NCI-H146 treated with DMSO at 0.1 percent for 48 hours (cell line): ENCODE measurements around the gene ACKR3.

Source experiments
- DNase-seq: peaks from one replicate; lab custom pipeline; 2025; ENCODE audit not compliant: unreplicated experiment; lab: John Stamatoyannopoulos, UW

The ACKR3 gene

GRCh38 chr2:236569573-236569973 is at the start of gene ACKR3:
TSS of gene ACKR3 (plus strand) at chr2:236569825. CDS start at chr2:236580466, 10,641 bp downstream.
- DNase-seq, result no peak

GRCh38 chr2:236521556-236521955 is 48.1 kb upstream of the ACKR3 start:
- DNase-seq, result no peak

- DNase-seq, result no peak
Observed at GRCh38 chr2:236523249-236523648, 46.4 kb upstream of the ACKR3 start.

GRCh38 chr2:236525411-236525997 is 44.1 kb upstream of the ACKR3 start:
- no peak for DNase-seq

- no peak for DNase-seq
Observed at GRCh38 chr2:236526455-236527158, 43.0 kb upstream of the ACKR3 start.

- DNase-seq, result no peak
Observed at GRCh38 chr2:236527159-236527630, 42.4 kb upstream of the ACKR3 start.

GRCh38 chr2:236529606-236530005 is 40.0 kb upstream of the ACKR3 start:
- no peak for DNase-seq

GRCh38 chr2:236530512-236530911 is 39.1 kb upstream of the ACKR3 start:
- no peak for DNase-seq

- DNase-seq, result no peak
Observed at GRCh38 chr2:236531195-236531594, 38.4 kb upstream of the ACKR3 start.

GRCh38 chr2:236531996-236532395 is 37.6 kb upstream of the ACKR3 start:
- no peak for DNase-seq

- no peak for DNase-seq
Observed at GRCh38 chr2:236533343-236533742, 36.3 kb upstream of the ACKR3 start.

- no peak for DNase-seq
Observed at GRCh38 chr2:236535024-236535423, 34.6 kb upstream of the ACKR3 start.

GRCh38 chr2:236536727-236537398 is 32.8 kb upstream of the ACKR3 start:
- DNase-seq, result no peak

- DNase-seq, result no peak
Observed at GRCh38 chr2:236538242-236538641, 31.4 kb upstream of the ACKR3 start.

- DNase-seq, result no peak
Observed at GRCh38 chr2:236541008-236541562, 28.5 kb upstream of the ACKR3 start.

GRCh38 chr2:236544362-236544761 is 25.3 kb upstream of the ACKR3 start:
- no peak for DNase-seq

GRCh38 chr2:236545248-236545658 is 24.4 kb upstream of the ACKR3 start:
- DNase-seq, result no peak

- no peak for DNase-seq
Observed at GRCh38 chr2:236545814-236546480, 23.7 kb upstream of the ACKR3 start.

GRCh38 chr2:236546561-236547002 is 23.0 kb upstream of the ACKR3 start:
- DNase-seq, result no peak

GRCh38 chr2:236547725-236548124 is 21.9 kb upstream of the ACKR3 start:
- DNase-seq, result no peak
